Measurements from ENCODE around the gene ECEL1.

The ECEL1 gene

GRCh38 chr2:232483311-232483922, 4.2 kb downstream of the ECEL1 start:
- DNase-seq: peak; percentile 55

GRCh38 chr2:232482301-232483238, 5.1 kb downstream of the ECEL1 start:
- peak; percentile 46 for DNase-seq

GRCh38 chr2:232481322-232482140, 6.1 kb downstream of the ECEL1 start:
- peak; percentile 45 for DNase-seq

- peak; percentile 41 for DNase-seq
Measured at GRCh38 chr2:232480201-232481190, 7.1 kb downstream of the ECEL1 start.

- no peak for DNase-seq
Measured at GRCh38 chr2:232479341-232480200, 8.1 kb downstream of the ECEL1 start.

GRCh38 chr2:232478571-232479340, 8.9 kb downstream of the ECEL1 start:
- DNase-seq: peak; percentile 50

- DNase-seq: peak; percentile 56
Measured at GRCh38 chr2:232477751-232478510, 9.7 kb downstream of the ECEL1 start.

GRCh38 chr2:232476791-232477190, 10.8 kb downstream of the ECEL1 start:
- DNase-seq: peak; percentile 58

GRCh38 chr2:232476045-232476444, 11.6 kb downstream of the ECEL1 start:
- no peak for DNase-seq

GRCh38 chr2:232473467-232473890, 14.2 kb downstream of the ECEL1 start:
- DNase-seq: no peak

GRCh38 chr2:232466221-232466620, 21.4 kb downstream of the ECEL1 start:
- DNase-seq: no peak

- DNase-seq: no peak
Measured at GRCh38 chr2:232465061-232465460, 22.6 kb downstream of the ECEL1 start.

- no peak for DNase-seq
Measured at GRCh38 chr2:232464544-232464885, 23.1 kb downstream of the ECEL1 start.

GRCh38 chr2:232463701-232464543, 23.7 kb downstream of the ECEL1 start:
- DNase-seq: peak; percentile 43

GRCh38 chr2:232460171-232460570, 27.5 kb downstream of the ECEL1 start:
- DNase-seq: no peak

GRCh38 chr2:232459419-232460035, 28.1 kb downstream of the ECEL1 start:
- peak; percentile 50 for DNase-seq

- no peak for DNase-seq
Measured at GRCh38 chr2:232458661-232459418, 28.8 kb downstream of the ECEL1 start.

All from activated effector memory CD4-positive, alpha-beta T cell treated with anti-CD3 and anti-CD28 coated beads, Interleukin-2, amount 50 U/mL, for 16 hours (primary cell).